BLaER1 treated with 17β-estradiol and CSF1 and Interleukin-3, amounts not matched to agents 10 nM and 100 nM (cell line): Measurements from ENCODE around the gene BDKRB2.

Experiments
- H3K27ac ChIP-seq, 11 experiments: shearing (Covaris generic); formaldehyde crosslinking; 2 replicates each; pipeline ENCODE4 v1.8.1; 2022
- H3K27me3 ChIP-seq, 11 experiments: shearing (Covaris generic); formaldehyde crosslinking; 2 replicates each; pipeline ENCODE4 v1.8.1; 2022
- H3K36me3 ChIP-seq, 11 experiments: shearing (Covaris generic); formaldehyde crosslinking; 2 replicates each; pipeline ENCODE4 v1.8.1; 2022
- H3K4me1 ChIP-seq, 10 experiments: shearing (Covaris generic); formaldehyde crosslinking; 2 replicates each; pipeline ENCODE4 v1.8.1; 2022
- H3K4me2 ChIP-seq, 11 experiments: shearing (Covaris generic); formaldehyde crosslinking; 2 replicates each; pipeline ENCODE4 v1.8.1; 2022
- H3K4me3 ChIP-seq, 10 experiments: shearing (Covaris generic); formaldehyde crosslinking; 2 replicates each; pipeline ENCODE4 v1.8.1; 2022
- H3K9ac ChIP-seq, 11 experiments: shearing (Covaris generic); formaldehyde crosslinking; 2 replicates each; pipeline ENCODE4 v1.8.1; 2022
- H3K9me3 ChIP-seq, 11 experiments: shearing (Covaris generic); formaldehyde crosslinking; replicated peaks in 1 of 11; 2 replicates each; pipeline ENCODE4 v1.8.1; 2022
- H4K20me1 ChIP-seq, 11 experiments: shearing (Covaris generic); formaldehyde crosslinking; 2 replicates each; pipeline ENCODE4 v1.8.1; 2022
- Cebpa-rat ChIP-seq, 11 experiments: shearing (Covaris generic); IDR thresholded peaks; 2 replicates each; pipeline ENCODE4 v1.8.1; 2022

Gene BDKRB2

GRCh38 chr14:96204151-96205058, at the start of gene BDKRB2:
TSS of gene BDKRB2 (plus strand) at chr14:96204839. CDS start at chr14:96237108, 32,269 bp downstream.
- Histone ChIP-seq H3K4me1 (peaks cover 23 to 30% (median 27%) of the 10 kb centered on the region in 10 experiments), H3K9ac (peak within 1 kb of the TSS in 8 of 11 experiments; percentile 2 to 50 (median 39); a peak in 8 of 22 replicates), H3K27me3 (no peaks in the 10 kb centered on the region; a peak in 1 of 22 replicates), H3K4me2 (peak within 1 kb of the TSS; percentile 72 to 93 (median 80)), H3K9me3 (no peaks in the 10 kb centered on the region), H3K27ac (peak within 1 kb of the TSS in 5 of 11 experiments; percentile 5 to 39 (median 23); a peak in 8 of 22 replicates), H3K4me3 (peak within 1 kb of the TSS in 3 of 10 experiments; percentile 25 to 48 (median 39); a peak in 4 of 20 replicates), H4K20me1 (peaks cover 0 to 6% (median 0%) of the 10 kb centered on the region in 11 experiments; a peak in 1 of 22 replicates), H3K36me3 (no peaks in the 10 kb centered on the region)
- no peak for TF ChIP-seq Cebpa-rat (IDR thresholded peaks at IDR 0.05)

GRCh38 chr14:96154900-96155299, 49.7 kb upstream of the BDKRB2 start:
- no peak overlapping the region for H3K4me3 ChIP-seq
- no peak overlapping the region for H3K9ac ChIP-seq
- no peaks in the 10 kb centered on the region for H3K36me3 ChIP-seq
- no peak for TF ChIP-seq Cebpa-rat (IDR thresholded peaks at IDR 0.05)
- H4K20me1 ChIP-seq, result no peaks in the 10 kb centered on the region
- H3K27ac ChIP-seq, result no peak overlapping the region
- H3K27me3 ChIP-seq, result no peaks in the 10 kb centered on the region
- H3K4me2 ChIP-seq, result no peak overlapping the region
- H3K4me1 ChIP-seq, result 0 out of 20 replicates have a peak, but pooled peaks cover 0 to 2% (median 0%) of the 10 kb centered on the region in 10 experiments
- H3K9me3 ChIP-seq, result 0 out of 22 replicates have a peak, but pooled peaks cover 0 to 4% (median 0%) of the 10 kb centered on the region in 11 experiments

- Histone ChIP-seq H3K36me3 (no peaks in the 10 kb centered on the region), H3K4me1 (peaks cover 0 to 11% (median 0%) of the 10 kb centered on the region in 10 experiments; a peak in 5 of 20 replicates), H3K4me2 (no peak overlapping the region), H3K4me3 (no peak overlapping the region), H3K27me3 (no peaks in the 10 kb centered on the region), H3K9ac (no peak overlapping the region), H4K20me1 (no peaks in the 10 kb centered on the region), H3K9me3 (0 out of 22 replicates have a peak, but pooled peaks cover 0 to 4% (median 0%) of the 10 kb centered on the region in 11 experiments), H3K27ac (no peak overlapping the region)
- TF ChIP-seq Cebpa-rat (IDR thresholded peaks at IDR 0.05), result no peak
Observed at GRCh38 chr14:96156804-96157760, 47.6 kb upstream of the BDKRB2 start.

- no peaks in the 10 kb centered on the region for H3K27me3 ChIP-seq
- no peak overlapping the region for H3K9ac ChIP-seq
- 0 out of 22 replicates have a peak, but pooled peaks cover 0 to 4% (median 0%) of the 10 kb centered on the region in 11 experiments for H3K9me3 ChIP-seq
- H3K27ac ChIP-seq, result no peak overlapping the region
- H3K4me3 ChIP-seq, result no peak overlapping the region
- peaks cover 0 to 11% (median 0%) of the 10 kb centered on the region in 10 experiments; a peak in 5 of 20 replicates for H3K4me1 ChIP-seq
- no peaks in the 10 kb centered on the region for H4K20me1 ChIP-seq
- no peak for TF ChIP-seq Cebpa-rat (IDR thresholded peaks at IDR 0.05)
- H3K36me3 ChIP-seq, result no peaks in the 10 kb centered on the region
- H3K4me2 ChIP-seq, result no peak overlapping the region
Observed at GRCh38 chr14:96158735-96159134, 45.9 kb upstream of the BDKRB2 start.

- no peaks in the 10 kb centered on the region for H3K36me3 ChIP-seq
- peaks cover 0 to 11% (median 0%) of the 10 kb centered on the region in 10 experiments; a peak in 6 of 20 replicates for H3K4me1 ChIP-seq
- peak overlapping the region in 5 of 11 experiments; percentile 6 to 37 (median 28); a peak in 7 of 22 replicates for H3K4me2 ChIP-seq
- H3K27ac ChIP-seq, result no peak overlapping the region
- no peak overlapping the region for H3K4me3 ChIP-seq
- no peaks in the 10 kb centered on the region for H4K20me1 ChIP-seq
- no peaks in the 10 kb centered on the region for H3K27me3 ChIP-seq
- no peaks in the 10 kb centered on the region for H3K9me3 ChIP-seq
- no peak for TF ChIP-seq Cebpa-rat (IDR thresholded peaks at IDR 0.05)
- H3K9ac ChIP-seq, result no peak overlapping the region
Observed at GRCh38 chr14:96160076-96160912, 44.3 kb upstream of the BDKRB2 start.

- Histone ChIP-seq H3K9me3 (no peaks in the 10 kb centered on the region), H3K36me3 (no peaks in the 10 kb centered on the region), H3K4me2 (peak overlapping the region in 5 of 11 experiments; percentile 6 to 37 (median 28); a peak in 4 of 22 replicates), H4K20me1 (no peaks in the 10 kb centered on the region), H3K27me3 (no peaks in the 10 kb centered on the region), H3K27ac (no peak overlapping the region), H3K9ac (no peak overlapping the region), H3K4me3 (no peak overlapping the region), H3K4me1 (peaks cover 0 to 11% (median 3%) of the 10 kb centered on the region in 10 experiments; a peak in 6 of 20 replicates)
- no peak for TF ChIP-seq Cebpa-rat (IDR thresholded peaks at IDR 0.05)
Observed at GRCh38 chr14:96160913-96161310, 43.7 kb upstream of the BDKRB2 start.

GRCh38 chr14:96161636-96162035, 43.0 kb upstream of the BDKRB2 start:
- H3K36me3 ChIP-seq, result no peaks in the 10 kb centered on the region
- no peaks in the 10 kb centered on the region for H4K20me1 ChIP-seq
- H3K27ac ChIP-seq, result no peak overlapping the region
- H3K4me2 ChIP-seq, result no peak overlapping the region
- no peak overlapping the region for H3K9ac ChIP-seq
- no peak for TF ChIP-seq Cebpa-rat (IDR thresholded peaks at IDR 0.05)
- H3K4me3 ChIP-seq, result no peak overlapping the region
- peaks cover 0 to 11% (median 4%) of the 10 kb centered on the region in 10 experiments; a peak in 6 of 20 replicates for H3K4me1 ChIP-seq
- H3K9me3 ChIP-seq, result no peaks in the 10 kb centered on the region
- no peaks in the 10 kb centered on the region for H3K27me3 ChIP-seq

GRCh38 chr14:96162265-96162664, 42.4 kb upstream of the BDKRB2 start:
- no peak for TF ChIP-seq Cebpa-rat (IDR thresholded peaks at IDR 0.05)
- Histone ChIP-seq H3K4me1 (peaks cover 0 to 11% (median 4%) of the 10 kb centered on the region in 10 experiments; a peak in 7 of 20 replicates), H3K36me3 (no peaks in the 10 kb centered on the region), H3K9ac (no peak overlapping the region), H3K27me3 (no peaks in the 10 kb centered on the region), H3K27ac (no peak overlapping the region), H3K9me3 (no peaks in the 10 kb centered on the region), H3K4me2 (no peak overlapping the region), H4K20me1 (no peaks in the 10 kb centered on the region), H3K4me3 (no peak overlapping the region)
